GM15510 (cell line): ENCODE data around the gene AP1G1.

Experiments used
- POLR2A ChIP-seq: IDR thresholded peaks from 3 replicates; pipeline ENCODE4 v1.6.1; 2011; ENCODE audit warnings: borderline replicate concordance; ENCODE audit not compliant: insufficient read length; ENCODE audit errors: extremely low read depth

The AP1G1 gene

DNA sequence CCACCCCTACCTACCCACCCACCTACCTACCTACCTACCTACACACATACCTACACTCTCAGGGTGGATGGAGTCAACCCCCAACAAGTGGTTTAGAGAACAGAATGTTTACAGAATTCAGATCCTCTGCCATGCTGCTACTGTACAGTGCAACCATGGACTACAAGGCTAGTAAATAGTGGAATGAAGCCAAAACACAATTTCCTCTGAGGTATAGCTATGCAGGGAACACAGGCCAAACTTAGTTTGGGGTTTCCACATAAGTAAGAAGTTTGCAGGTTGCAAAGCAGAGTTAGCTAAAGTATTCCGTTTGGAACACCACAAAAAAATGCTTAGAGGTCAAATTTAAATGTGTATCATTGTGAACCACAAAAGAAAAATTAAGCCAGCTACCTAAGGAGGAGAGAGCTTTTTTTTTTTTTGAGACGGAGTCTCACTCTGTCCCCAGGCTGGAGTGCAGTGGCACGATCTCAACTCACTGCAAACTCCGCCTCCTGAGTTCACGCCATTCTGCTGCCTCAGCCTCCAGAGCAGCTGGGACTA is 2.7 kb upstream of the AP1G1 start:
- TF ChIP-seq POLR2A, result no peak

DNA sequence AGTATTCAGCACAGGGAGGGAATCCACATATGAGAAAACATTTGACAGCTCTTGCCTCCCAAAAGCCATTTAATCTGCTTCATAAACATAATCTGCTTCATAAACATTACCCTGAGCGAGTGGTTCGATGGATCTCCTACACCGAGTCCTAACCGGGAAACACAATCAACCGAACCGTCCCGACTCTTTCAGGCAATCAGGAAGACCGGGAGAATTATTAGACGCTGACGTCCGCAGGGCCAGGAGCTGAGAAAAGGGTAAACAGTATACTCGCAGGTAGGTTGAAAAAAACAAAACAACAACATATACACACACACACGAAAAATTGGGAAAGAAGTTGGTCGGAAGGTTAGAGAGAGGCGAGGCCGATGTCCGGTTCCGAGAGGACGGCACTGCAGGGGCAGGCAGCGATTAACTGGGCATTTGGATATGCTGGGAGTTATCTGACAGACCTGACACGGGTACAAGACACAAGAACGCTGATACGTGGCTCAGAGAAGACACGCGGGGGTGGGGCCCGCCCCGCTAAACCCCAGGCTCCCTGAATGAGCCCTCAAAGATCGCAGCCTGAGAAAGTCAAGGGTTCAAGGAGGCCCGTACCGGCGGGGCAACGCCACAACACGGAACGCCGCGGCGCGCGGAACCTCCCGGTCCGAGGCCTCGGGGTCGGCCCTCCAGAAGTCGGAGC is 585 bp downstream of the AP1G1 start:
- no peak for TF ChIP-seq POLR2A

DNA sequence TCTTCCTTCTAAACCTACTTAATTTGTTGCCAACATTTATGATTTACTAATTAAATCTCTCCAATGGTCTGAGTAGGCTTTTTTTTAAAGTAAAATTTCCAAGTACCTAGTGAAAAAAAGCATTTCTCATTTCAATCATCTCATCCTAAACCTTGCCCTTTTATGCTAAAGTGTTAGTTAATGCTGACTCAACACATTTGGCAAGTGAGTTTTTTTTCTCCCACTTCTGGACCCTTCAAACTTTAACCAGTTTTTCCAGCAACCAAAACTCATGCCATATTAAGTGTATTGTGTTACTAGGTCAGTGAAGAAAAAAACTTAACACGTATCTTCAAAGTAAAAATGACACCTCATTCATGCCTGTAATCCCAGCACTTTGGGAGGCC is 5.3 kb downstream of the AP1G1 start:
- TF ChIP-seq POLR2A, result no peak

DNA sequence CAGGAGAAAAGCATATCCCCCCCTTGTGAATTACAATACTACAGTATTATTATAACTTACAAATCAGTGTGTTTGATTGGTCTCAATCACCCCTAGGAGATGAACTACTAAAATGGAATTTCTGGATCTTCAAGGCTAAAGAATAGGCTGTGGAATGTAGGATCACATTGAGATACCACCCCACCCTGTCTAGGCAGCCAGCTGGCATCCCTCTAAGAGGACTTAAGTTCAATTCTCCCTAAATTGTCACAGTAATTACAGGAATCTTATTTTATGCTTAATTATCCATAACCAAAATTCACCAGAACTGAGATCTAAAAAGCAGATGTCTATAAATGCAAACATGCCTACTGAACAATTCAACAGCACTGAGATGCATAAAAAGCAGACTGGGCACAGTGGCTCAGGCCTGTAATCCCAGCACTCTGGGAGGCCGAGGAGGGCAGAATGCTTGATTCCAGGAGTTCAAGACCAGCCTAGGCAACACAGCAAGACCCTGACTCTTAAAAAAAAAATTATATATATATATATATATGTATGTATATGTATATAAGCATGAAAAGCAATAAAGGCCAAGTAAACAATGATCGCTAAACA is 12.0 kb downstream of the AP1G1 start:
- TF ChIP-seq POLR2A, result no peak

DNA sequence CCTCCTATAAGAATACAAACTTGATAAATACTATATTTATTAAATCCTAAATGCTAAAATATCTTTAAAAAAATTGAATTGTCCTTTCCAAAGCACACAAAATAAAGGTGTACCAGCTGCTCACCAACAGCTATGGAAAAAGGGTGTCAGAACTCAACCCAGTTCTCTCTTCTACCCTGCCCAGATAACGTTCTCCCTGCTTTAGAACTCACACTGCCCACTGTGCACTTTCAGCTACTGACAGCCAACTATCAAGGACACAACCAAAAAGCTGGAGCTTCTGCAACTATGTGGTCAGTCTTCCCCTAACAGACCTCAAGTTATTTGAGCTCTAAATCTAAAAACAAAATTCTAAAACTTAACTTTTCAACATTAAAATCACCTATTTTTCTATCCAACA is 13.7 kb downstream of the AP1G1 start:
- TF ChIP-seq POLR2A, result no peak

DNA sequence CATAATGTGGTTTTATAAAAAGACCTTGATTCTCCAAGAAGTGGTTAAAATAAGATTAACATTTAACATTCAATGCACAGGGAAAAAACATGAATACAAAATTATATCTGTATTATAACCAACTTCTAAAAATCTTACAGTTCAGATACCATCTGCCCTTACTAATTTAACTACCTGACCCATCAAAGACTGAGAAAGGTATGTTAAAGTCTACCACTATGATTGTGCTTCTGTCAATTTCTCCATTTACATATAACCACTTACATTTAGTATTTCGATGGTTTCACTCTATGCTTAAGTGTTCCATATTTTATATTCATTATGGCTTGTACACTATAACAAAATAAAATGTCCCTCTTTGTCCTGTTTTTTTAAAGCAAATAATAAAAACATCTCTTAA is 14.6 kb downstream of the AP1G1 start:
- TF ChIP-seq POLR2A, result no peak

DNA sequence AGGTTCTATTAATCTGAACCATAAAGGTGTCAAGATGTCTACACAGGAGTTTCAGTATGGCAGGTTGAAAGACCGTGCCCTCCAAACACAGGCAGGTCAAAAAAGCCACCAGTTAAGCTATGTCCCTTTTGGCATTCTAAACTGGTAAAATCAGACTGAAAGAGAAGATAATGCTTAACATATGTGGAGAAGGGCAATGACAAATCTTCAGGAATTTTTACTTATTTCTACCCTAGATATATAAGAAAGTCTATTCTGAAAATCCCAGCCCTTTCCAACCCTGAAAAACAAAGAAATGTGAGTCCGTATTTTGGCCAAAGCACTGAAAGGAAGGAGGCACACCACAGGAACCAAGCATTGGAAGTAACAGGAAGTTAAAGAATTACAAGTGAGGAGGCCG is 16.5 kb downstream of the AP1G1 start:
- no peak for TF ChIP-seq POLR2A

DNA sequence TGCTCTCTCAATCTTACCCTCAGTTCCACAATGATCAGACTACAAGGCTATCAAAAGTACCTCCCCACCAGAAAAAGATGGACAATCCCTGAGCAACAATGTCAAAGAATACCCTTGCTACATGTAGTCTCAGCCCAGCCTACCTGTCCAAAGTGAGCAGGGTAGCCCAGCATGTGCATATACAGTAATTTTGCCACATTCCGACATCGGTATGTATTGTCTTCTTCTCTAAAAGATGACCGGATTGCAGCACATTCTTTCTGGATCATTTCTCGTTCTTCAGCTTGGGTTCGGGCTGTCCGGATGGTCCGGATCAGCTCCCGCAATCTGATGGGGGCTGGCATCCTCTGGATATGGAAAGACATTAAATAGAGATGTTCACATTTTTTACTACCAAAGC is 19.5 kb downstream of the AP1G1 start:
- no peak for TF ChIP-seq POLR2A

DNA sequence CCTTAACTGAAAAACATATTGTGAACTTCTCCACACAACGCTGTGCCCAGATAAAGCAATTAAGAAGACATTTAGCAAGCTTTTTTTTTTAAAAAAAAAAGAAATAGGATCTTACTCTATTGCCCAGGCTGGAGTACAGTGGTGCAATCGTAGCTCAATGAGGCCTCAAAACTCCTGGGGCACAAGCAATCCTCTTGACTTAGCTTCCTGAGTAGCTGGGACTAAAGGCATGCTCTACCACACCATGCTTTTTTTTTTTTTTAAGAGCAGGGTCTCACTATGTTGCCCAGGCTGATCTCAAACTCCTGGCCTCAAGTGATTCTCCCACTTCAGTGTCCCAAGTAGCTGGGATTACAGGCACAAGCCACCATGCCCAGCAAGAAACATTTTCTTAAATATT is 20.1 kb downstream of the AP1G1 start:
- no peak for TF ChIP-seq POLR2A

DNA sequence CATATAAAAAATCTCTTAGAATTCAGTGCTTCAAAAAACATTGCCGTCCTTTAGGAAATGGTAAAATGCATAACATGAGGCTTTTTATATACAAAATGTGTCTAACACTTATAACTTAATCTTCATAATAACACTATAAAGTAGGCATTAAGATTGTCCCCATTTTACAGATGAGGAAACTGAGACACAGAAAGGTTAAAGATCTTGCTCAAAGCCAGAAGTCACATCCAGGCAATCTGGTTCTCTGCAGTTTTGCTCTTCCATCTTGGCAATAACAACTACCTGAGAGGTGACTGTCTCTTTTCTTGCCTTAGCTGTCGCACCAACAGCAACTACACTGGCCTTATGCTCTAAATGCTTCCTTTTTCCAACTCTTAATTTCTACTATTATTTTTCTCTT is 24.5 kb downstream of the AP1G1 start:
- no peak for TF ChIP-seq POLR2A

DNA sequence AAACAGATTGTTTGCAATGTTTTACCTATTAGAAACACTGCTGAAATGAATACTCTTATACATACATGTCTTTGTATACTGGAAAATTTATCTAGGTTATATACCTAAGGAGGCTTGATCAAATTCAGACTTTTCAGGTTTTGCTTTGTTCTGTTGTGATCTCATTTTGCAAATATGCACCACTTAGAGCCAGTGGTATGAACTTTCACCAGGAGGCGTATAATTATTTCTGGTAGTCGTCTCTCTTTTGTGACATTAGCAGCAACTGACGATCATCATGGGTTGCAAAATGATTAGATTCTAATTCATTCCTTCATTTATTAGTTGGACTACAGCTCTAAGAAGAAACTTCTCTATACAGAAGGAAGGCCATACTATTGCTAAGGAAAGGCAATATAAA is 26.9 kb downstream of the AP1G1 start:
- TF ChIP-seq POLR2A, result no peak

DNA sequence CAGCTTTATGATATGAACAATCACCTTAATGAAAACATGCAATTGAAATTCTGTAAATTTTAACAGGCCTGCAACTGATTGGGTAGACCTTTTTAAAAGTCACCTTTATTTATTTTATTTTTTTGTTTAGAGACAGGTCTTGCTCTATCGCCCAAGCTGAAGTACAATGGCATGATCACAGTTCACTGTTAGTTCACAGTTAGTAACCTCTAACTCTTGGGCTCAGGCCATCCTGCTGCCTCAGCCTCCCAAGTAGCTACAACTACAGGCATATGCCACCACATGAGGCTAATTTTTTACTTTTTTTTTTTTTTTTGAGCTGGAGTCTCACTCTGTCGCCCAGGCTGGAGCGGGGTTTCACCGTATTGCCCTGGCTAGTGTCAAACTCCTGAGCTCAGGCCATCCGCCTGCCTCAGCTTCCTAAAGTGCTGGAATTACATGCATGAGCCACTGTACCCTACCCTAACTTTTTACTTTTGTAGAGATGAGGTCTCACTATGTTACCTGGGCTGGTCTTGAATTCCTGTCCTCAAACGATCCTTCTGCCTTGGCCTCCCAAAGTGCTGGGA is 28.0 kb downstream of the AP1G1 start:
- no peak for TF ChIP-seq POLR2A

DNA sequence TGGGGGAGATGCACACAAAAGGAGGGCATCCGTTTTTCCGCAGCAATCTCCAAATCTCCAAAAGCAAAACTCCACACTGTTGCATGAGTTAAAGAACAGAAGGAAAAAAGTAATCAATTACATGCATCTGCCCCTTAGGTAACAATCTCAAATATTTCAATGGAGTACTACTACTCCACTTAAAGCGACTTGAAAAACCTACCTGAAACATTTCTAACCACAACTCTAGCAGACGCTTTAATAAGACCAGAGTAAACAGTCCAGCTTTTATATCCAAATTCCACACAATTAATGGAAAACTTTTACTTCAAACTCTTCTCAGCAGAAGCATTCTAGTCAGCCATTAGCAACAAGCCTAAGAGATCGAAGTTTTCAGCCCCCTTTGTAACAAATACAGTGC is 29.9 kb downstream of the AP1G1 start:
- no peak for TF ChIP-seq POLR2A

DNA sequence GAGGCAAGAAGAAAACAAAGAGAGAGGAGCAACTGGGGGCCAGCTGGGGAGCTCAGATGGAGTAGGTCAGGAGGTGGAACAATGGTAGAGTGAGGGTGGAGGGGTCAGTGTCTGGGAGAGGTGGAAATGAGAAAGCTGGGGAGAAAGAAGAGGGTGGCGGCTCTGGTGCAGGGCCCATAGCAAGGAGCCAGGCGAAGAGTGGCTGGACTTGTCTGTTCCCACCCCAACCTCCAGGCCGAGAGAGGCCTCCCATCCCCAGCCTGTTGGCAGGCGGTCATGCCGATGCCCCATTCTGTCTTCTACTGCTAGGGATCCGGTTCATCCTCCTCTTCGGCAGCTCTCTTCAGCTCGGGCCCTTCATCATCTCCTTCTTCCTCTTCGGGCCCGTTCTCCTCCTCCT is 31.3 kb downstream of the AP1G1 start:
- TF ChIP-seq POLR2A, result no peak

DNA sequence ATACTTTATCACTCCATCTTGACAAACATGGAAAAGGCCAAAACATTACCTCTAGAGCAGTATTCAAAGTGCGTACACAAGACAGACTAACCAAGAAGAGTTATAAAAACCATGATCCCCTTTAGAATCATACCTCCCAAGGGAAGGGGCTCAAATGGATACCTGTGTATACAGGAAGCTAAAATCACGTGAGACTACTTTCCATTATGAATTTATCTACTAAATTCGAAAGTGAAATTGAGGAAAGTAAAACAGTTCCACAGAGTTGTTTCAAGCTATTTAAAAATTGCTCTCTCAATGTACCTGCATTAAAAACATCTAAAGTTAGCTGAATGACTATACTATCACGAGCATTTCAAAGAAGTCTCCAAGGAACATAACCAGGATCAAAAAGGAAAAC is 32.7 kb downstream of the AP1G1 start:
- TF ChIP-seq POLR2A, result no peak

DNA sequence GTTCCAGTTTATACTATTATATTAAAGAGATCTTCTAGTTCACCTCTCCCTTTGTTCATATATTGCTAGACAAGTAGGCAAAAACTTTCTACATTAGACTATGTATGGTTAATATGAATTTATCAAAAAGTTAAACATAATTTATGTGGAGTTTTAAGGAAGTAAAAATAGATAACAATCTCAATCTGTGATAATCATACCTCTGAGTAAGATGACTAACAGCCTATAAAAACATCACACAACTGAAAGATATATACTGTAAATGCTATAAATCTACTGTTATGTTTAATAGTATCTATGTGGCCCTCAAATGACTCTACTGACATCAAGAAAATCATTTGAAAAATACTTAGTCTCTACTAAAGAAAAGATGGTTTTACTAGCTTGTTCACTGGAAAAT is 37.1 kb downstream of the AP1G1 start:
- TF ChIP-seq POLR2A, result no peak
